Activated naive CD8-positive, alpha-beta T cell treated with anti-CD3 and anti-CD28 coated beads for 36 hours (primary cell): Measurements from ENCODE around the gene EWSR1. TPM values are rescaled to one million over a fixed set of nuclear protein-coding genes. Genes with fewer than 3 reads are reported as not detected.

ENCODE experiments used
- total RNA-seq, 2 experiments: library from RNA; stranded (reverse); gene quantifications; one replicate each; pipeline ENCODE4 v1.2.3, GENCODE V29; 2021

The EWSR1 gene
- total RNA-seq, 2 experiments from 2014 or later, result 369 to 377 TPM

Other genes with a start within 250 kb of the EWSR1 start
- gene C22orf31, start 206.4 kb upstream of the EWSR1 start, total RNA-seq, result not detected
- gene KREMEN1, start 195.2 kb upstream of the EWSR1 start, total RNA-seq, result under 1 TPM; 0.28 to 0.29 TPM
- gene EMID1, start 62.4 kb upstream of the EWSR1 start, total RNA-seq, result not detected
- gene RHBDD3, start 287 bp upstream of the EWSR1 start, total RNA-seq, result 10 to 100 TPM; 32.4 to 33.1 TPM
- 1 to 10 TPM; 1.1 to 1.4 TPM for gene GAS2L1, start 38.4 kb downstream of the EWSR1 start, total RNA-seq
- gene RASL10A, start 47.4 kb downstream of the EWSR1 start, total RNA-seq, result under 1 TPM in 1 of 2 experiments, not detected in 1; 0.58 TPM
- 10 to 100 TPM; 66.5 to 72.0 TPM for gene AP1B1, start 120.3 kb downstream of the EWSR1 start, total RNA-seq
- gene RFPL1, start 170.3 kb downstream of the EWSR1 start, total RNA-seq, result not detected
- 1 to 10 TPM; 8.1 to 8.7 TPM for gene NEFH, start 211.9 kb downstream of the EWSR1 start, total RNA-seq